Right hindlimb (tissue), 1 donor: ENCODE results near the gene MED4.

Source experiments
- DNase-seq: peaks from one replicate; pipeline ENCODE4 v3.0.0-alpha.2; 2018

Gene MED4

DNA sequence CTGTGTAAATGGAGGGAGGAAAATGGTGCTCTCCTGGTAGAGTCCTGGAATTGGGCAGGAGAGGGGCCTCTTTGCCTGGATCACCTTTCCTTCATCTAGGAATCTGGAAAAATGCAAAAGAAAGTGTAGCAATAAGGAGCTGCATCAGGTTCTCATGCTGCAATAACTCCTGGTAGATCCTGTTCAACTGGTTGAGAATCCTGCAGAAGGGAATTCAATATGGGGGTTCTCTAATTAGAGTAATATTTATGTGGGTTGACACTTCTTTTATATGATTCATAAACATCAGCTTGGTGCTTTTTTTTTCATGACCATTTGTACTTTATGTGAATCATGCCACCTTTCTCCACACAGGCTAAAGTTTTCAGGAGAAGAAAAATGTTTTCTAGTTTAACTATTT lies 66.8 kb downstream of the MED4 start:
- no peak for DNase-seq
